GM21367 (cell line): Measurements from ENCODE around the gene NKAIN2.
"Not testable (repeated sequence)": the region's sequence is repeated elsewhere in the genome, so short reads cannot be mapped to it uniquely, and the experiment has no call there.

Source experiments
- ATAC-seq: cut with Tn5 transposase; IDR thresholded peaks from one replicate; pipeline ENCODE4 v1.9.1; 2021; ENCODE audit not compliant: unreplicated experiment

The NKAIN2 gene

DNA sequence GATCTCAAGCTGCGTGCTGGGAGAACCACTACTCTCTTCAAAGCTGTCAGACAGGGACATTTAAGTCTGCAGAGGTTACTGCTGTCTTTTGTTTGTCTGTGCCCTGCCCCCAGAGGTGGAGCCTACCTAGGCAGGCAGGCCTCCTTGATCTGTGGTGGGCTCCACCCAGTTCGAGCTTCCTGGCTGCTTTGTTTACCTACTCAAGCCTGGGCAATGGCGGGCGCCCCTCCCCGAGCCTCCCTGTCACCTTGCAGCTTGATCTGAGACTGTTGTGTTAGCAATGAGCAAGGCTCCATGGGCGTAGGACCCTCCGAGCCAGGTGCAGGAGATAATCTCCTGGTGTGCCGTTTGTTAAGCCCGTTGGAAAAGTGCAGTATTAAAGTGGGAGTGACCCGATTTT lies 609.0 kb downstream of the NKAIN2 start:
- ATAC-seq, result not testable (repeated sequence)

- ATAC-seq, result no peak
These were observed 616.6 kb downstream of the NKAIN2 start for GRCh38 chr6:124420116-124420840.

- no peak for ATAC-seq
These were observed 620.0 kb downstream of the NKAIN2 start for GRCh38 chr6:124423621-124424020.

GRCh38 chr6:124430740-124431318 lies 627.2 kb downstream of the NKAIN2 start:
- no peak for ATAC-seq

DNA sequence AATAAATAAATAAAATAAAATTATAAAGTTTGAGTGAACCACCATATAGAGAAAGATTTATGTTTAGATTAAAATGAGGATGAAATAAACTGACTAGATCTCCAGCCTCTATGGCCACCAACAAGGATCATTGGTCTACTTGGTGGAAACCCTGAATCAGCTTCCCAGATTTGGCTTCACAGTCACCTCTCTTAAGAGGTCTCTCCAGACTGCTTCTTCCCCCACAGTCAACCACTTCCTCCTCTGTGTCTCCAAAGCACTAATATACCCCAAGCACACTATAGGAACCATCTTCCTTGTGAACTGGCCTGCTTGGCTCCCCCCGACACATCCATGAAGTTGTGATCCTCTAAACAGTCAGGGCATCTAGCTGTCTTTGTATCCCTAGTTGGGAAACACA lies 629.0 kb downstream of the NKAIN2 start:
- ATAC-seq, result no peak

DNA sequence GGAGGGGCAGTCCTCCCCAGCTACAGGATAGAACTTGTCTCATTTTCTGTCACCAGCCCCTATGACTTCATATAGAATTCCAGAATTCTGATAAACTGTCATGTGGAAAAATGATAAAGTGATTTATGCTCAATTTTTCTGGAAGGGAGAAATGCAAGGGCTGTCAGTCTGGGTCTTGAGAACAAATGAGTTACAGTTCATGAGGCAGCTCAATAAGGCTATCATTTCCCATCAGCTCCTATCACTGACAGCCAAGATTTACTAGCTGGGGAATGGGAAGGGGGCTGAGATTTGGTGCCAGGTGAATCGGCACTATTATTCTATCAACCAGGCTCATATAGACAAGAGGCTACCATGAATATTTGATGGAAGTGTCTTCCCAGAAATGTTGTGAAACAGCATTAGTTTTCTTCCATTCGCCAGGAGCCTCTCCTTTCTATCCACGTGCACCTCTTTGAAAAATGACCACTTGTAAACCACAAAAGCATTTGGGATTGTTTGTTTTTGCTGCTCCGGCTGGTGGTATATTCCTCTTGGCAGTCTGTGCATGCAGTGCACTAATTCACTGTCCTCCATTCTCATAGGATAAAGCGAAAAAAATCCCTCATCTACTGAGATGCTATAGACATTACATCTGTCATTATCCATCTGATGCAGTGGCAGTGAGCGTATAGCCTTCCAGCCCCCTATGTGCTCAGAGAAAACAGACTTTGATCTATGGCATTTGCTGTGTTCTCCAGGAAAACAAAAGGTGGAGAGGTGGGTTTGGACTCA lies 629.9 kb downstream of the NKAIN2 start:
- ATAC-seq, result no peak

DNA sequence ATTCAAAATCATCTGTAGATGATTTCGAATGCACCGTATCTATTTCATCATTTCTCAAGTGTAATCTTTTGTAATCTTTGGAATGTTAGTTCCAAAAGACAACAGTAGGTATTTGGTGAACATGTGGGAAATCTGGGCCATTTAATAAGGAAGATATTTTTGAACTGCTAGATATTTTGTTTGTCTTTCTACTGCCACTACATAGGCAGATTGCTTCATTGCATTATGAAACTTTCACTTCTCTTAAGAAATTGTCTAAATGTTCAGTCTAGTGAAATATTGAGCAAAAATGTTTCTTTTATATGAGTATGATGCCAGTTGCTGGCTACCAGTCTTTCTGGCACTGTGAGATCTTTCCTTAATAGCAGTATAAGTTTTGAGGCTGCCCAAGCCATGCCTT lies 630.8 kb downstream of the NKAIN2 start:
- no peak for ATAC-seq

- no peak for ATAC-seq
These were observed 633.1 kb downstream of the NKAIN2 start for GRCh38 chr6:124436803-124437202.

- no peak for ATAC-seq
These were observed 634.9 kb downstream of the NKAIN2 start for GRCh38 chr6:124438546-124439065.

GRCh38 chr6:124441450-124441849 lies 637.8 kb downstream of the NKAIN2 start:
- no peak for ATAC-seq

- ATAC-seq, result no peak
These were observed 639.9 kb downstream of the NKAIN2 start for GRCh38 chr6:124443541-124443940.

DNA sequence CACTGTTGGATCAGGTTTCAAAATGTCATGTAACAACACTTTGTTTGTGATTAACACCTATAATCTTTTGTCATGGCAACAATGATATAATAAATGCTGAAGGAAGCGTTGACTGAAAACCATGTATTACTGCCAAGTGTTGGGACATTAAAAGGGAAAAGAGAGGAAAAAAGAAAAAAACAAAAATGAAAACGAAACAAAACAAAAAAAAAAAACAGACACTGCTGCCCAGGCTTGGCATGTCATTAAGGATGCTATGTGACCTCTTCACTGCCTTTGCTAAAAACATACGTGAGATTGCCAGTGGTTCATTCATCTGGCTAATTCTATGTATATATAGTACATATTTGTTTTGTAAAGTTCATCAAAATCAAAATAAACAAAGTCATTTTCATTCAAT lies 641.9 kb downstream of the NKAIN2 start:
- no peak for ATAC-seq

DNA sequence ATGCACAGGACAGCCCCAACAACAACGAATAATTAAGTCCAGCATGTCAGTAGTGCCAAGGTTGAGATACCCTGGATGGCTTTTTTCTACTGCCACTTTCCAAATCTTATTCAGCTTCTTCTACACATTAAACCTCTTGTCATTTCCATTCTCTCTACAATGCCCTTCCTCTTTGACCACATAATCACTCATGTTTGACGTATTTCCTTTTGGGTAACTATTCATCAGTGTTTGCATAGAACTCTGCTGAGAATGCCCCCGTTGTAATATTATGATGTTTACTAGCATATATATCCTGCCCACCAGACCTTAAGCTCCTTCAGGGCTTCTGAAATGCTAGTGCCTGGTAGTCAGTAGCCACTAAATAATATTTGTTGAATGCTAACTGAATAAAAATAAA lies 643.3 kb downstream of the NKAIN2 start:
- no peak for ATAC-seq

GRCh38 chr6:124459268-124459667 lies 655.6 kb downstream of the NKAIN2 start:
- no peak for ATAC-seq

DNA sequence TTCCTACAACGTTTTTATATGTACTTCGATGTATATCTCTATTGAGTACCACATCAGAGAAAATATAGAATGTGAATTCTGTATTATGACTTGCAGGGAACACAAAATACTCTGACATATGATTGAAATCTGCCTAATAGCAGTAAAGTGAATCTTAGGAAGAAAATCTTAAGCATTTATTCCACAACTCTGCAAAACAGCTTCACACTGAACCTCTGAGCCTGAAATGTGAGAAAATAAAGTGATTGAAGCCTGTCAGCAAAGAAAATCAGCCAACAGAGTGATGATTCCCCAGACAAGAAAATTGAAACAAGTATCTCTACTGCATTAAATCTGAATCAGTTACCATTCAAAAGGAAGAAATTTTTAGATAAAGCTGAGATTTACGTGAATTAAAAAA lies 659.1 kb downstream of the NKAIN2 start:
- ATAC-seq, result no peak

GRCh38 chr6:124463271-124463670 lies 659.6 kb downstream of the NKAIN2 start:
- no peak for ATAC-seq

- not testable (repeated sequence) for ATAC-seq
These were observed 660.9 kb downstream of the NKAIN2 start for GRCh38 chr6:124464600-124464999.

DNA sequence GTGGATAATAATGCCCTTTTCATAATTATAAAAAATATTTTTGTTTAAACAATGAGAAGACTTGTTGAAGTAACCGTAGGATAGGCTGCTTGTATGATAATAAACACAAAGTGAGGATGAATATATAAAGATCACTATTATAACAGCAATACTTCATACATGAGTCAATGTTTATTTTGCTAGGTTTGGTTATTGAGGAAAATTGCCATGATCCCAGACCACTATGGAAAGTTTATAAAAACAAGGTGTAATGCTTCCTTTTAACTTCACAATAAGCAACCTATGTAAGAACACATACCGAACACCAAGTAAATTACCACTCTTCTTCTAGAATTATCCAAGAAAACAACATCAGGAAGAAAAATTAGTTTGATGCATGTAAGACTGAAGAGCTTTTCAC lies 663.3 kb downstream of the NKAIN2 start:
- ATAC-seq, result no peak

DNA sequence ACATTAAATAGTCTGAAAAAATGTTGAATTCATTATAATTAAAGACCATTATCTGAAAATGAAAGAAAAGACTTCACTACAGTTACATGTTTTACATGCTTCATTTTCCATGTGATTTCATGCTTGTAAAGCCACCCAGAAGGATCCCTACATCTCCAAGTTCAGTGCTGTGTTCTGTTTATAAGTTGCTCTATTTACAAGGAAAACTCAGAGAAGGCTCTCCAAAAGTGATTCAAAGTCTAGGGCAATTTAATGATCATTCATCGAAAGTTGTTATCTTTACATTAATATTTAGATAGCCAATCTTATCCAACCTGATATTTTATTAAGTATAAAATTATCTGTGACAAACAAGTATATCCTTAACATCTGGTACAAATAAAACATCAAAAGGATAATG lies 663.7 kb downstream of the NKAIN2 start:
- ATAC-seq, result no peak

DNA sequence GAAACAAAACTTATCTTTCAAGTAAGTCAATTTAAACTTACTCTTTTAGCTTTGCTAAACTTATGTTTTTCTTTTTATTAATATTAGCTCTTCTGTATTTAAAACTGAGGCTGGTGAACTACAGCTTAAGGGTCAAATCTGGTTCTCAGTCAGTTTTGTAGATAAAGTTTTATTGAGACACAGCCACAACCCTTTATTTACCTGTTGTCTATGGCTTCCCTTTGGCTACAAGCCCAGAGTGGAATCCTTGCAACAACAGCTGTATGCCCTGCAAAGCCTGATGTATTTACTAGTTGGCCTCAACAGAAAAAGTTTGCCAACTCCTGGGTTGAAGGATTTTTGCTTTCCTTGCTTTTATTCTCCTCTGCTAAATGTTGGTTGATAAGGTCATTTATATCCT lies 667.1 kb downstream of the NKAIN2 start:
- ATAC-seq, result no peak

- no peak for ATAC-seq
These were observed 671.5 kb downstream of the NKAIN2 start for GRCh38 chr6:124475176-124475575.

- no peak for ATAC-seq
These were observed 675.2 kb downstream of the NKAIN2 start for GRCh38 chr6:124478906-124479305.
